IPS DF 19.7 (cell line): Measurements from ENCODE around the gene FCGR2B.
"Not testable (repeated sequence)": the region's sequence is repeated elsewhere in the genome, so short reads cannot be mapped to it uniquely, and the experiment has no call there.

Experiments used
- DNase-seq: peaks from one replicate; pipeline ENCODE4 v3.0.0-alpha.2; 2013; ENCODE audit warnings: low read depth, low spot score

The FCGR2B gene

GRCh38 chr1:161647507-161648360 lies 15.2 kb upstream of the FCGR2B start:
- DNase-seq: not testable (repeated sequence)

DNA sequence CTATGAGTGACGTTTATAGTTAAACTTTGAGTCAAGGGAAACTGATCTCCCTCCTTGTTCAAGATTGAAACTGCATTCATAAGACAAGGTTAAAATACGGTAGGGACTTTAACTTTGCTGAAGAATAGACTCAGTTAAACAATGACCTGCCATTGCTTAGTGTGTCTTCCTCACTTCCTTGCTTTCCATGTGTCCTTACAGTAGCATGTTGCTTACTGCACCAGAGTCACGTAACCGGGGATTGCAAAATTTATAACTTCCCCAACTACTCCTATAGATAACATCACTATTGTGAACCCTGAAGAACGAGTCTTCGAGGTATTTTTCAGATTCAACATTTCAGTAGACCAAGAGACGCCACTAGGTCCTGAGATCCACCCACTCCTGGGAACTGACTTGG lies 9.4 kb upstream of the FCGR2B start:
- not testable (repeated sequence) for DNase-seq

GRCh38 chr1:161653971-161654370 lies 9.0 kb upstream of the FCGR2B start:
- not testable (repeated sequence) for DNase-seq

DNA sequence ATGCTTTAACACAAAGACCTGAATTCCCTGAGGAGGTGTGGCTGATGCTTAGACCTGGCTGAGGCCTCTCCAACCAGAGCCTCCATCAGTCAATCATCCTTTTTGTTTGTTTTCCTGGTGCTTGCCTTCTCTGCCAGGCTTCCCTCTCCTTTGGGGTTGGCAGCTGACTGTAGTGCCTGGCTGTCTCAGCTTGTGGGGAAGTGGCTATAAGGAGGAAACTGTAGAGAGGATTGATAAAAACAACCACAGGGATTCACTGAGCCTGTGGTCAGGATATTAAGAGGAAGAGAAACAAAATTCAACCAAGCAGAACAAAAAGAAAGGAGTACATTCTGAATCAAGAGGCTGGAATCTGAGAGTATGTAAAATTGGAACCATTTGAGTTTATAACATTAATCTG lies 4.4 kb upstream of the FCGR2B start:
- not testable (repeated sequence) for DNase-seq

DNA sequence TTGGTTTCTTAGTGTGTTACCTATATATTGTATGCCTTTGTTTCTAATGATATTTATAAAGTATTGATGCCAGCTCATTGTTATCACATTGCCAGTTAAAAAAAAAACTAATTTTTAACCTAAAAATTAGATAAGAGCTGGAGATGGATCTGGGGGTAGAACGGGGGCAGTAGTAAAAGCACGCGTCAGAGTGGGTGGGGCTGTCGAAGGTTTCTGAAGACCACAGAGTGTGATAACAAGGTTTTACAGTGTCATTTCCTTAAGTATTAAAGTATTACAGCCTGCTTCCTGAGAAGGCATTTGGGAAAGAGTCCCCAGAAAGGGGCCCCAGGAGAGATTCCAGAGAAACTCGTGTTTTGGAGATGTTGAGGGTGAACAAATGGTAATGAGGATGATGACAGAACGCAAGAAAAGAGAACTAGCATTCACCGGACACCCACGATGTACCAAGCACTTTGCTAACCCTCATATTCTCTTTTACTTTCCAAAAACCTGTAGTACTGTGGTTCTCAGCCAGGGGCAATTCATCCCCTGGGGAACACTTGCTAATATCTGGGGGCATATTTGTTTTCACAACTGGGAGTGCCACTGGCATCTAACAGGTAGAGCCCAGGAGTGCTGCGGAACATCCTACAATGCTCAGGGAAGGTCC lies 1.2 kb upstream of the FCGR2B start:
- not testable (repeated sequence) for DNase-seq

GRCh38 chr1:161663569-161663968 lies 626 bp downstream of the FCGR2B start:
- DNase-seq: not testable (repeated sequence)

GRCh38 chr1:161664689-161665088 lies 1.7 kb downstream of the FCGR2B start:
- not testable (repeated sequence) for DNase-seq

- not testable (repeated sequence) for DNase-seq
These were observed 8.4 kb downstream of the FCGR2B start for GRCh38 chr1:161671045-161672020.

DNA sequence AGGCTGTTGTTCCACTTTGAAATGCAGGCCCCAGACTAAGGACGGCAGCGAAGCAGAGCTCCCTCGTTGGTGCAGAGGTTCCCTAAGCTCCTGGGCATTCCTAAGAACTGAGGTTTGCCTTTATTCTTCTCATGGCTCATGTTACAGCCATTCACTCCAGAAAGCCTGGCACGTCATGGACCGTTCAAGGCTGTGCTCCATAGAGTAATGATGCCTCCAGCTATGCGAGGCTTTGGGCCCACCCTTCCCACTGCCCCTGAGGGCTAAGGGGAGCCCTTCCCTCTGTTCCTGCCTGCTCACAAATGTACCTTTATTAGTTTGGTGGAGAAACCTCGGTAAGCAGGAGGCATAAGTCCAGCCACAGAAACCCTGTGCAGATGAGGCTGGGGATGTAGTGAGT lies 10.5 kb downstream of the FCGR2B start:
- DNase-seq: not testable (repeated sequence)

DNA sequence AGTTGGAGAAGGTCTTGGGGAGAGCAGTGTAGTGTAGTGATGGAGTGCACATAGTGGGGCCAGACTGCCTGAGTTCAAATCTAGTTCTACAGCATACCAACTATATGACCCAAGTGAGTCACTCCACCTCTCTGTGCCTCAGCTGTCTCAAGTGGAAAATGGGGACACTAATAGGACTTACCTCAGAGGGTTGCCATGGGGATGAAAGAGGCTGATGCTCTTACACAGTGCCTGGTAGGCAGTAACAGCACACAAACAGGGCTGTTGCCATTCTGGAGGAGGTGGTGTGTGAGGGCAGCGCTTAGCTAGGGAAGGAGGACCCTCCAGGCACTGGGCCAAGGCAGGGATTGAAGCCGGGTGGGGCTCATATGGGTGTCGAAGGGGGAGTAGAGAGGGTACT lies 11.5 kb downstream of the FCGR2B start:
- not testable (repeated sequence) for DNase-seq

GRCh38 chr1:161674908-161675307 lies 12.0 kb downstream of the FCGR2B start:
- not testable (repeated sequence) for DNase-seq

- DNase-seq: no peak
These were observed 13.5 kb downstream of the FCGR2B start for GRCh38 chr1:161676441-161676840.

GRCh38 chr1:161676958-161677689 lies 14.2 kb downstream of the FCGR2B start:
- DNase-seq: no peak

DNA sequence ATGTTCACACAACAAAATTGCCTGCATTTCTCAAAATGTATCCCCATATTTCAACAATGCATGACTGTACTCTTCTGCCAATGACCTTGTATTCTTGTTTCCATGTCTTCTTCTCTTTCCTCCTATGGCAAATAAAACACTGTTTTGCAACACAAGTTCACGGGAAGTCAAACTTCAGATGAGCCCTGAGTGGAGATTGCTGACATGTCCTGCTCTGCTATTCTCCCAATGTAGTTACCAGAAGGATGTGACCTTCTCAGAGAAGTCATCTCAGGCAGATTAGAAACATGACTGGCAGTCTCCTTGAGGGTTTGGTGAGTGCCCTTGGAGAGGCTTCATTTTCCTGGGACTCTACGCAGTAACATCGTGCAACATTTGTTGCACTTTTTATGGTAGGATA lies 15.6 kb downstream of the FCGR2B start:
- DNase-seq: no peak

DNA sequence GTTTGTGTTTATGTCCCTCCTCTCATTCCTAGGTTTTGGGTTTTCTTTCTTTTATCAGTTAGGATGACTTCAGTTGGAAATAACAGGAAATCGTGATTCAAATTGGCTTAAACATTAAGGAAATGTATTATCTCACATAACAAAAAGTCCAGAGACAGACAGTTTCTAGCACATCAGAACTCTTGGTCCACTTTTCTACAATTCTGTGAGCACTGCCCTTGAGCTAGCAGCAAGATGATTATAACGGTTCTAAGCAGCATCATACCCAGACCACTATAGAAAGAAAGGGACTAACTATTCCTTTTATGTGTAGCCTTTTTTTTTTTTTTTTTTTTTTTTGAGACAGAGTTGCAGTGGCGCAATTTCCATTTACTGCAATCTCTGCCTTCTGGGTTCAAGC lies 18.9 kb downstream of the FCGR2B start:
- no peak for DNase-seq

DNA sequence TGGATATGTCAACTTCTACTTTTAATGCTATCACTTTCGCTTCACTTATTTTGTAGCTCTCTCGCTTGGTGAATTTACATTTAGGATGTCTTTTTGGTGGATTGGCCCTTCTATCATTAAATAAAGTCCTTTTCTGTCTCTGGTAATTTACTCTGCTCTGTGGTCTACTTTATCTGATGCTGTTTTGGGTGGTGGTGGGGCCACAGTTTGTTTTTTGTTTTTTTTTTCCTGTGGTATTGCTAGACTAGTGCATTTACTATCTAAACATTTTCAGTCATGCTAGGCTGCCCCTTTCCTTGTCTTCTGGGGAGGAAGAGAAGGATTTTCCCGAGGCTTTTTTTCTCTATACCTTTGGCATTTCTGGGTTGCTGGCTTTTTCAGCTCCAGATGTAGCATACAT lies 26.0 kb downstream of the FCGR2B start:
- no peak for DNase-seq

DNA sequence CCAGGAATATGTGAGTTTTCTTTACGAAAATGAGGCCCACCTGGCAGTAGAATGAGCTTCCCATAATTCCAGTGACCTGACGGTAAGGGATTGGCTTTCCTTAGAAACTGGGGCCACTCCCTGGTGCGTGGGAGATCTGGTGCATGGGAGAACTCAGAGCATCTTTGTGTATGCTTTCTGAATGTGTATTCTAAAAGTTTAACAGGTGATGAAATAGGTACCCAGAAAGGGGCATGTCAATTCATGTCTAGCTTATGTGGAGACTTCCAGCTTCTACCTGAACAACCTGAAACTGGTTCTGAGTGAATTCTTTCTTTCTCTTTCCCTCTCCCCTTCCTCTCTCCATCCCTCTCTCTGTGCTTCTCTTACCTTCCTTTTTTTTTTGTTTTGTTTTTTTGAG lies 28.9 kb downstream of the FCGR2B start:
- no peak for DNase-seq

- not testable (repeated sequence) for DNase-seq
These were observed 30.2 kb downstream of the FCGR2B start for GRCh38 chr1:161693020-161693712.

DNA sequence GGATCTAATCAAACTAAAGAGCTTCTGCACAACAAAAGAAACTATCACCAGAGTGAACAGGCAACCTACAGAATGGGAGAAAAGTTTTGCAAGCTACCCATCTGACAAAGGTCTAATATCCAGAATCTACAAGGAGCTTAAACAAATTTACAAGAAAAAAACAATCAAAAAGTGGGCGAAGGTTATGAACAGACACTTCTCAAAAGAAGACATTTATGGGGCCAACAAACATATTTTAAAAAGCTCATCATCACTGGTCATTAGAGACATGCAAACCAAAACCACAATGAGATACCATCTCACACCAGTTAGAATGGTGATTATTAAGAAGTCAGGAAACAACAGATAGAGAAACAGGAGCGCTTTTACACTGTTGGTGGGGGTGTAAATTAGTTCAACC lies 35.4 kb downstream of the FCGR2B start:
- DNase-seq: not testable (repeated sequence)

GRCh38 chr1:161702250-161702649 lies 39.3 kb downstream of the FCGR2B start:
- no peak for DNase-seq
